MM.1S (cell line): ENCODE data around the gene TMEM45A.

Experiments
- EZH2 ChIP-seq: fragments of 300-600 bp; sonication (generic); optimal IDR thresholded peaks from 2 replicates; pipeline ENCODE3; 2017; ENCODE audit warnings: low read depth, mild to moderate bottlenecking, antibody characterized with exemption, low read length, mixed read lengths
- EZH2phosphoT487 ChIP-seq: fragments of 300-600 bp; sonication (generic); IDR thresholded peaks from 2 replicates; pipeline ENCODE4 v1.6.1; 2018; ENCODE audit warnings: antibody characterized with exemption, low read length
- TF ChIP-seq, protein P1 (sequence below): fragments of 300-600 bp; sonication (generic); IDR thresholded peaks from 2 replicates; pipeline ENCODE4 v1.5.1; 2016; ENCODE audit warnings: antibody characterized with exemption, low read length, mixed read lengths

DNA sequence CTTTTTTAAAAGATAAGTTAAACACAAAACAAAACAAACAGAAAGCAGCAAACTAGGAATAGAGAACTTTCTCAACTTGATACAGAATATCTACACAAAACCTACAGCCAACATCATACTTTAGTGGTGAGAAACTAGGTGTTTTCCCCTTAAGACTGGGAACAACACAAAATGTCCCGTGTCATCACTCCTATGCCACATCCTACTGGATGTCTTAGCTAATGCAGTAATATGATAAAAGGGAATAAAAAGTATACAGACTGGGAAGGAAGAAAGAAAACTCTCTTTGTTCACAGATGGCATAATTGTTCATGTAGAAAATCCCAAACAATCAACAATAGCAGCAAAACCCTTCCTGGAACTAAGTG, 45.9 kb downstream of the TMEM45A start:
- TF ChIP-seq, protein P1, sequence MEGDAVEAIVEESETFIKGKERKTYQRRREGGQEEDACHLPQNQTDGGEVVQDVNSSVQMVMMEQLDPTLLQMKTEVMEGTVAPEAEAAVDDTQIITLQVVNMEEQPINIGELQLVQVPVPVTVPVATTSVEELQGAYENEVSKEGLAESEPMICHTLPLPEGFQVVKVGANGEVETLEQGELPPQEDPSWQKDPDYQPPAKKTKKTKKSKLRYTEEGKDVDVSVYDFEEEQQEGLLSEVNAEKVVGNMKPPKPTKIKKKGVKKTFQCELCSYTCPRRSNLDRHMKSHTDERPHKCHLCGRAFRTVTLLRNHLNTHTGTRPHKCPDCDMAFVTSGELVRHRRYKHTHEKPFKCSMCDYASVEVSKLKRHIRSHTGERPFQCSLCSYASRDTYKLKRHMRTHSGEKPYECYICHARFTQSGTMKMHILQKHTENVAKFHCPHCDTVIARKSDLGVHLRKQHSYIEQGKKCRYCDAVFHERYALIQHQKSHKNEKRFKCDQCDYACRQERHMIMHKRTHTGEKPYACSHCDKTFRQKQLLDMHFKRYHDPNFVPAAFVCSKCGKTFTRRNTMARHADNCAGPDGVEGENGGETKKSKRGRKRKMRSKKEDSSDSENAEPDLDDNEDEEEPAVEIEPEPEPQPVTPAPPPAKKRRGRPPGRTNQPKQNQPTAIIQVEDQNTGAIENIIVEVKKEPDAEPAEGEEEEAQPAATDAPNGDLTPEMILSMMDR, result no peak
- no peak for TF ChIP-seq EZH2
- TF ChIP-seq EZH2phosphoT487, result no peak
